Measurements from ENCODE around the gene HLA-DOB. TPM values are rescaled to one million over a fixed set of nuclear protein-coding genes. Genes with fewer than 3 reads are reported as not detected.
A peak's percentile ranks its signal among the peaks of the same experiment; 100 is the strongest.

HLA-DOB gene
- total and polyA plus RNA-seq, 10 of the 15 experiments (the other 5 are each of a cell fraction or from before 2014, with no cell fraction given), result 27.4 to 79.1 (median 37.0) TPM

DNA sequence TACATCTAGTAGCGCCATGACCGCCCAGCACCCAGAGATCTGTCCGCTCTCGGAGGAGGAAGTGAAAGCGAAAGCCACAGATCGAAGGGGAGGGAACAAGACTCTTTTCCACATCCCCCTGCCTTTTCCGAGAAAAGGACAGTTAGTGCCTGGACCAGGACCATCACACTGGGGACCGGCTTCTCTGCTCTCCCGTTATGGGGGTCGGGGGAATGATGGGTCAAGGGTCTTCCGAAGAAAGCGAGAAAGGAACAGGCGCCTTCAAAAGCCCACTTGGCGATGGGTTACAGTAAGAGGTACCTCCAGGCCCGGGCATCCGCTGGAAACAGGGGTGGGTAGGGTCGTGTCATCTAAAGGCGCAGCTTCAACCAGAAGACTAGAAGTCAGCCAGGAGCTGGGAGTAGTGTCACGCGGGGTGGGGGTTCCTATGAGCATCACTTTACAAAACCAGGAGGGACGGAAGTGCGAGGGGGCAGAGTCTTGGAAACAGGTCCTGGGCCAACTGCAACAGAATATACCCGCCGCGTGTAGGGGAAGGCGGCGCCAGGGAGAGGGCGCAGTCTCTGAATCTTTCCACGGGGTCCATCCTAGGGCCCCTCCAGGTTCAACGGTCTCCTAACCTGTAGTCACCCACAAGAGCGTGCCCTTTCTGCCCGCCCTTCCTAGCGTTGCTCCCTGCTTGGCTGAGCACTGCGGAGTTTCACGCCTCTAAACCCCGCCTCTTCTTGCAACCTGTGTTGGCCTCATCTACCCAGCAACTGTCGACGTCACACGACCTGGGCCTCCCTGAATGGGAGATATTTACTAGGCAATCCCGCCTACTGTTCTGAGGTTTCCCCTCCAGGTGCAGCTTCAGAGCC is 27.4 kb upstream of the HLA-DOB start, which contains the start of gene PSMB8 (continued):
- TF ChIP-seq, protein P1, sequence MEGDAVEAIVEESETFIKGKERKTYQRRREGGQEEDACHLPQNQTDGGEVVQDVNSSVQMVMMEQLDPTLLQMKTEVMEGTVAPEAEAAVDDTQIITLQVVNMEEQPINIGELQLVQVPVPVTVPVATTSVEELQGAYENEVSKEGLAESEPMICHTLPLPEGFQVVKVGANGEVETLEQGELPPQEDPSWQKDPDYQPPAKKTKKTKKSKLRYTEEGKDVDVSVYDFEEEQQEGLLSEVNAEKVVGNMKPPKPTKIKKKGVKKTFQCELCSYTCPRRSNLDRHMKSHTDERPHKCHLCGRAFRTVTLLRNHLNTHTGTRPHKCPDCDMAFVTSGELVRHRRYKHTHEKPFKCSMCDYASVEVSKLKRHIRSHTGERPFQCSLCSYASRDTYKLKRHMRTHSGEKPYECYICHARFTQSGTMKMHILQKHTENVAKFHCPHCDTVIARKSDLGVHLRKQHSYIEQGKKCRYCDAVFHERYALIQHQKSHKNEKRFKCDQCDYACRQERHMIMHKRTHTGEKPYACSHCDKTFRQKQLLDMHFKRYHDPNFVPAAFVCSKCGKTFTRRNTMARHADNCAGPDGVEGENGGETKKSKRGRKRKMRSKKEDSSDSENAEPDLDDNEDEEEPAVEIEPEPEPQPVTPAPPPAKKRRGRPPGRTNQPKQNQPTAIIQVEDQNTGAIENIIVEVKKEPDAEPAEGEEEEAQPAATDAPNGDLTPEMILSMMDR (IDR thresholded peaks at IDR 0.05 in 2 of 3, conservative IDR thresholded peaks at IDR 0.05 in 1 of 3; ENCODE audit: control insufficient read depth in 2 of 3, extremely low read depth in 1 of 3, insufficient read depth in 1 of 3, low read depth in 3 of 3, low read length in 3 of 3), result no peak
- TF ChIP-seq, protein P2, sequence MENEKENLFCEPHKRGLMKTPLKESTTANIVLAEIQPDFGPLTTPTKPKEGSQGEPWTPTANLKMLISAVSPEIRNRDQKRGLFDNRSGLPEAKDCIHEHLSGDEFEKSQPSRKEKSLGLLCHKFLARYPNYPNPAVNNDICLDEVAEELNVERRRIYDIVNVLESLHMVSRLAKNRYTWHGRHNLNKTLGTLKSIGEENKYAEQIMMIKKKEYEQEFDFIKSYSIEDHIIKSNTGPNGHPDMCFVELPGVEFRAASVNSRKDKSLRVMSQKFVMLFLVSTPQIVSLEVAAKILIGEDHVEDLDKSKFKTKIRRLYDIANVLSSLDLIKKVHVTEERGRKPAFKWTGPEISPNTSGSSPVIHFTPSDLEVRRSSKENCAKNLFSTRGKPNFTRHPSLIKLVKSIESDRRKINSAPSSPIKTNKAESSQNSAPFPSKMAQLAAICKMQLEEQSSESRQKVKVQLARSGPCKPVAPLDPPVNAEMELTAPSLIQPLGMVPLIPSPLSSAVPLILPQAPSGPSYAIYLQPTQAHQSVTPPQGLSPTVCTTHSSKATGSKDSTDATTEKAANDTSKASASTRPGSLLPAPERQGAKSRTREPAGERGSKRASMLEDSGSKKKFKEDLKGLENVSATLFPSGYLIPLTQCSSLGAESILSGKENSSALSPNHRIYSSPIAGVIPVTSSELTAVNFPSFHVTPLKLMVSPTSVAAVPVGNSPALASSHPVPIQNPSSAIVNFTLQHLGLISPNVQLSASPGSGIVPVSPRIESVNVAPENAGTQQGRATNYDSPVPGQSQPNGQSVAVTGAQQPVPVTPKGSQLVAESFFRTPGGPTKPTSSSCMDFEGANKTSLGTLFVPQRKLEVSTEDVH (IDR thresholded peaks at IDR 0.05; ENCODE audit: low read depth, partially characterized antibody), result peak; percentile 71
- TF ChIP-seq MEF2B (IDR thresholded peaks at IDR 0.05; ENCODE audit: partially characterized antibody, poor library complexity, severe bottlenecking) (no peak), TARDBP (IDR thresholded peaks at IDR 0.05; ENCODE audit: borderline replicate concordance) (peak; percentile 41; the same call in 1 of the 2 replicates), PAX5 (IDR thresholded peaks at IDR 0.05; ENCODE audit: borderline replicate concordance, low read depth, low read length) (peak; percentile 98), GATAD2B (conservative IDR thresholded peaks at IDR 0.05; ENCODE audit: low read depth) (0 out of 2 replicates have a peak, but pooled peaks have one; percentile 46)
- TF ChIP-seq, protein P3, sequence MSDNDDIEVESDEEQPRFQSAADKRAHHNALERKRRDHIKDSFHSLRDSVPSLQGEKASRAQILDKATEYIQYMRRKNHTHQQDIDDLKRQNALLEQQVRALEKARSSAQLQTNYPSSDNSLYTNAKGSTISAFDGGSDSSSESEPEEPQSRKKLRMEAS (IDR thresholded peaks at IDR 0.05; ENCODE audit: low read depth, low read length), result no peak; the same call in 1 of the 2 replicates
- TF ChIP-seq, protein P4, sequence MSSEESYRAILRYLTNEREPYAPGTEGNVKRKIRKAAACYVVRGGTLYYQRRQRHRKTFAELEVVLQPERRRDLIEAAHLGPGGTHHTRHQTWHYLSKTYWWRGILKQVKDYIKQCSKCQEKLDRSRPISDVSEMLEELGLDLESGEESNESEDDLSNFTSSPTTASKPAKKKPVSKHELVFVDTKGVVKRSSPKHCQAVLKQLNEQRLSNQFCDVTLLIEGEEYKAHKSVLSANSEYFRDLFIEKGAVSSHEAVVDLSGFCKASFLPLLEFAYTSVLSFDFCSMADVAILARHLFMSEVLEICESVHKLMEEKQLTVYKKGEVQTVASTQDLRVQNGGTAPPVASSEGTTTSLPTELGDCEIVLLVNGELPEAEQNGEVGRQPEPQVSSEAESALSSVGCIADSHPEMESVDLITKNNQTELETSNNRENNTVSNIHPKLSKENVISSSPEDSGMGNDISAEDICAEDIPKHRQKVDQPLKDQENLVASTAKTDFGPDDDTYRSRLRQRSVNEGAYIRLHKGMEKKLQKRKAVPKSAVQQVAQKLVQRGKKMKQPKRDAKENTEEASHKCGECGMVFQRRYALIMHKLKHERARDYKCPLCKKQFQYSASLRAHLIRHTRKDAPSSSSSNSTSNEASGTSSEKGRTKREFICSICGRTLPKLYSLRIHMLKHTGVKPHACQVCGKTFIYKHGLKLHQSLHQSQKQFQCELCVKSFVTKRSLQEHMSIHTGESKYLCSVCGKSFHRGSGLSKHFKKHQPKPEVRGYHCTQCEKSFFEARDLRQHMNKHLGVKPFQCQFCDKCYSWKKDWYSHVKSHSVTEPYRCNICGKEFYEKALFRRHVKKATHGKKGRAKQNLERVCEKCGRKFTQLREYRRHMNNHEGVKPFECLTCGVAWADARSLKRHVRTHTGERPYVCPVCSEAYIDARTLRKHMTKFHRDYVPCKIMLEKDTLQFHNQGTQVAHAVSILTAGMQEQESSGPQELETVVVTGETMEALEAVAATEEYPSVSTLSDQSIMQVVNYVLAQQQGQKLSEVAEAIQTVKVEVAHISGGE (CRISPR knock-in tag; IDR thresholded peaks at IDR 0.05), result peak; percentile 30; the same call in 1 of the 2 replicates
- TF ChIP-seq, protein P5, sequence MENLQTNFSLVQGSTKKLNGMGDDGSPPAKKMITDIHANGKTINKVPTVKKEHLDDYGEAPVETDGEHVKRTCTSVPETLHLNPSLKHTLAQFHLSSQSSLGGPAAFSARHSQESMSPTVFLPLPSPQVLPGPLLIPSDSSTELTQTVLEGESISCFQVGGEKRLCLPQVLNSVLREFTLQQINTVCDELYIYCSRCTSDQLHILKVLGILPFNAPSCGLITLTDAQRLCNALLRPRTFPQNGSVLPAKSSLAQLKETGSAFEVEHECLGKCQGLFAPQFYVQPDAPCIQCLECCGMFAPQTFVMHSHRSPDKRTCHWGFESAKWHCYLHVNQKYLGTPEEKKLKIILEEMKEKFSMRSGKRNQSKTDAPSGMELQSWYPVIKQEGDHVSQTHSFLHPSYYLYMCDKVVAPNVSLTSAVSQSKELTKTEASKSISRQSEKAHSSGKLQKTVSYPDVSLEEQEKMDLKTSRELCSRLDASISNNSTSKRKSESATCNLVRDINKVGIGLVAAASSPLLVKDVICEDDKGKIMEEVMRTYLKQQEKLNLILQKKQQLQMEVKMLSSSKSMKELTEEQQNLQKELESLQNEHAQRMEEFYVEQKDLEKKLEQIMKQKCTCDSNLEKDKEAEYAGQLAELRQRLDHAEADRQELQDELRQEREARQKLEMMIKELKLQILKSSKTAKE (IDR thresholded peaks at IDR 0.05; ENCODE audit: low read depth, poor library complexity, severe bottlenecking), result peak; percentile 19
- TF ChIP-seq, protein P6, sequence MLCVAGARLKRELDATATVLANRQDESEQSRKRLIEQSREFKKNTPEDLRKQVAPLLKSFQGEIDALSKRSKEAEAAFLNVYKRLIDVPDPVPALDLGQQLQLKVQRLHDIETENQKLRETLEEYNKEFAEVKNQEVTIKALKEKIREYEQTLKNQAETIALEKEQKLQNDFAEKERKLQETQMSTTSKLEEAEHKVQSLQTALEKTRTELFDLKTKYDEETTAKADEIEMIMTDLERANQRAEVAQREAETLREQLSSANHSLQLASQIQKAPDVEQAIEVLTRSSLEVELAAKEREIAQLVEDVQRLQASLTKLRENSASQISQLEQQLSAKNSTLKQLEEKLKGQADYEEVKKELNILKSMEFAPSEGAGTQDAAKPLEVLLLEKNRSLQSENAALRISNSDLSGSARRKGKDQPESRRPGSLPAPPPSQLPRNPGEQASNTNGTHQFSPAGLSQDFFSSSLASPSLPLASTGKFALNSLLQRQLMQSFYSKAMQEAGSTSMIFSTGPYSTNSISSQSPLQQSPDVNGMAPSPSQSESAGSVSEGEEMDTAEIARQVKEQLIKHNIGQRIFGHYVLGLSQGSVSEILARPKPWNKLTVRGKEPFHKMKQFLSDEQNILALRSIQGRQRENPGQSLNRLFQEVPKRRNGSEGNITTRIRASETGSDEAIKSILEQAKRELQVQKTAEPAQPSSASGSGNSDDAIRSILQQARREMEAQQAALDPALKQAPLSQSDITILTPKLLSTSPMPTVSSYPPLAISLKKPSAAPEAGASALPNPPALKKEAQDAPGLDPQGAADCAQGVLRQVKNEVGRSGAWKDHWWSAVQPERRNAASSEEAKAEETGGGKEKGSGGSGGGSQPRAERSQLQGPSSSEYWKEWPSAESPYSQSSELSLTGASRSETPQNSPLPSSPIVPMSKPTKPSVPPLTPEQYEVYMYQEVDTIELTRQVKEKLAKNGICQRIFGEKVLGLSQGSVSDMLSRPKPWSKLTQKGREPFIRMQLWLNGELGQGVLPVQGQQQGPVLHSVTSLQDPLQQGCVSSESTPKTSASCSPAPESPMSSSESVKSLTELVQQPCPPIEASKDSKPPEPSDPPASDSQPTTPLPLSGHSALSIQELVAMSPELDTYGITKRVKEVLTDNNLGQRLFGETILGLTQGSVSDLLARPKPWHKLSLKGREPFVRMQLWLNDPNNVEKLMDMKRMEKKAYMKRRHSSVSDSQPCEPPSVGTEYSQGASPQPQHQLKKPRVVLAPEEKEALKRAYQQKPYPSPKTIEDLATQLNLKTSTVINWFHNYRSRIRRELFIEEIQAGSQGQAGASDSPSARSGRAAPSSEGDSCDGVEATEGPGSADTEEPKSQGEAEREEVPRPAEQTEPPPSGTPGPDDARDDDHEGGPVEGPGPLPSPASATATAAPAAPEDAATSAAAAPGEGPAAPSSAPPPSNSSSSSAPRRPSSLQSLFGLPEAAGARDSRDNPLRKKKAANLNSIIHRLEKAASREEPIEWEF (IDR thresholded peaks at IDR 0.05; ENCODE audit: insufficient replicate concordance, low read depth, low read length), result no peak

All from GM12878 (cell line).